Panc1 (cell line): ENCODE data around the gene ZNF726.

ENCODE experiments used
- CTCF ChIP-seq: fragments of 450-650 bp; IDR thresholded peaks from 2 replicates; pipeline ENCODE4 v1.5.1; 2017; ENCODE audit warnings: mild to moderate bottlenecking
- POLR2AphosphoS5 ChIP-seq: IDR thresholded peaks from 2 replicates; pipeline ENCODE4 v1.6.1; 2012; ENCODE audit warnings: mild to moderate bottlenecking, low read depth, low read length, moderate library complexity
- TCF7L2 ChIP-seq: IDR thresholded peaks from 2 replicates; pipeline ENCODE4 v1.6.1; 2011; ENCODE audit warnings: mild to moderate bottlenecking, low read depth, low read length, inconsistent platforms
- TF ChIP-seq, protein P1 (sequence below), 2 experiments: IDR thresholded peaks; 2 replicates each; pipeline ENCODE4 v1.6.1; 2011 to 2012; ENCODE audit warnings: low read depth in 2 of 2, control low read depth in 1 of 2, low read length in 1 of 2, mild to moderate bottlenecking in 1 of 2, moderate library complexity in 1 of 2; ENCODE audit not compliant: insufficient read depth in 1 of 2

GRCh38 chr19:23901360-23901759, 13.3 kb upstream of the ZNF726 start:
- TF ChIP-seq CTCF, result no peak
- TF ChIP-seq POLR2AphosphoS5, result no peak
- TF ChIP-seq, protein P1, sequence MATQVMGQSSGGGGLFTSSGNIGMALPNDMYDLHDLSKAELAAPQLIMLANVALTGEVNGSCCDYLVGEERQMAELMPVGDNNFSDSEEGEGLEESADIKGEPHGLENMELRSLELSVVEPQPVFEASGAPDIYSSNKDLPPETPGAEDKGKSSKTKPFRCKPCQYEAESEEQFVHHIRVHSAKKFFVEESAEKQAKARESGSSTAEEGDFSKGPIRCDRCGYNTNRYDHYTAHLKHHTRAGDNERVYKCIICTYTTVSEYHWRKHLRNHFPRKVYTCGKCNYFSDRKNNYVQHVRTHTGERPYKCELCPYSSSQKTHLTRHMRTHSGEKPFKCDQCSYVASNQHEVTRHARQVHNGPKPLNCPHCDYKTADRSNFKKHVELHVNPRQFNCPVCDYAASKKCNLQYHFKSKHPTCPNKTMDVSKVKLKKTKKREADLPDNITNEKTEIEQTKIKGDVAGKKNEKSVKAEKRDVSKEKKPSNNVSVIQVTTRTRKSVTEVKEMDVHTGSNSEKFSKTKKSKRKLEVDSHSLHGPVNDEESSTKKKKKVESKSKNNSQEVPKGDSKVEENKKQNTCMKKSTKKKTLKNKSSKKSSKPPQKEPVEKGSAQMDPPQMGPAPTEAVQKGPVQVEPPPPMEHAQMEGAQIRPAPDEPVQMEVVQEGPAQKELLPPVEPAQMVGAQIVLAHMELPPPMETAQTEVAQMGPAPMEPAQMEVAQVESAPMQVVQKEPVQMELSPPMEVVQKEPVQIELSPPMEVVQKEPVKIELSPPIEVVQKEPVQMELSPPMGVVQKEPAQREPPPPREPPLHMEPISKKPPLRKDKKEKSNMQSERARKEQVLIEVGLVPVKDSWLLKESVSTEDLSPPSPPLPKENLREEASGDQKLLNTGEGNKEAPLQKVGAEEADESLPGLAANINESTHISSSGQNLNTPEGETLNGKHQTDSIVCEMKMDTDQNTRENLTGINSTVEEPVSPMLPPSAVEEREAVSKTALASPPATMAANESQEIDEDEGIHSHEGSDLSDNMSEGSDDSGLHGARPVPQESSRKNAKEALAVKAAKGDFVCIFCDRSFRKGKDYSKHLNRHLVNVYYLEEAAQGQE (IDR thresholded peaks at IDR 0.05; ENCODE audit: insufficient read depth in 1 of 2, low read depth in 2 of 2, low read length in 1 of 2), result no peak
- TF ChIP-seq TCF7L2, result no peak
